Esophagus muscularis mucosa (tissue), 4 donors: ENCODE results near the gene SLIT1. TPM values are rescaled to one million over a fixed set of nuclear protein-coding genes. Genes with fewer than 3 reads are reported as not detected.

ENCODE experiments used
- DNase-seq: peaks from one replicate; pipeline ENCODE4 v3.0.0-alpha.2; 2017; ENCODE audit errors: extremely low spot score
- H3K27ac ChIP-seq, 4 donors: fragments of 200-600 bp; sonication (generic); replicated peaks in 1 of 4; 1 replicate in 3 of 4; 2 replicates in 1 of 4; pipeline ENCODE4 v1.5.1; 2016 to 2019; ENCODE audit warnings: mild to moderate bottlenecking in 1 of 4
- H3K27me3 ChIP-seq, 4 donors: fragments of 200-600 bp; sonication (generic); one replicate each; pipeline versions ENCODE4 v1.5.1 to v1.6.0; 2016 to 2019
- H3K36me3 ChIP-seq, 4 donors: fragments of 200-600 bp; sonication (generic); one replicate each; pipeline ENCODE4 v1.5.1; 2016 to 2019
- H3K4me1 ChIP-seq, 4 donors: fragments of 200-600 bp; sonication (generic); one replicate each; pipeline ENCODE4 v1.5.1; 2016 to 2019
- H3K4me3 ChIP-seq, 4 donors: fragments of 200-600 bp; sonication (generic); 1 replicate in 2 of 4; 2 replicates in 2 of 4; pipeline ENCODE4 v1.5.1; 2016 to 2019; ENCODE audit warnings: mild to moderate bottlenecking in 4 of 4, moderate library complexity in 1 of 4
- H3K9me3 ChIP-seq, 4 donors: fragments of 200-600 bp; sonication (generic); 1 replicate in 3 of 4; 2 replicates in 1 of 4; pipeline ENCODE4 v1.5.1; 2016 to 2019
- CTCF ChIP-seq, 3 experiments: fragments of 200-600 bp in 2 of 3; fragments of 450-650 bp in 1 of 3; sonication (generic) in 2 of 3; IDR thresholded peaks; one replicate each; pipeline ENCODE4 v1.5.1; 2017 to 2019; ENCODE audit warnings: antibody characterized with exemption in 3 of 3, mild to moderate bottlenecking in 2 of 3, moderate library complexity in 1 of 3
- EP300 ChIP-seq: sonication (generic); formaldehyde crosslinking; IDR thresholded peaks from one replicate; pipeline ENCODE4 v1.6.1; 2017; ENCODE audit warnings: antibody characterized with exemption
- POLR2A ChIP-seq: fragments of 450-650 bp; IDR thresholded peaks from one replicate; pipeline ENCODE4 v1.6.1; 2017; ENCODE audit warnings: antibody characterized with exemption, moderate library complexity, mild to moderate bottlenecking, low read depth
- POLR2AphosphoS5 ChIP-seq, 2 donors: sonication (generic); formaldehyde crosslinking; IDR thresholded peaks; one replicate each; pipeline ENCODE4 v1.6.1; 2017; ENCODE audit warnings: antibody characterized with exemption in 2 of 2
- WGBS: methylation state at CpG from one replicate; pipeline ENCODE4 v1.1.5; 2018; 5-methylcytosine and 5-hydroxymethylcytosine counted together
- intact Hi-C: fragments of 100-400 bp; cut with DNase I; formaldehyde crosslinking; loops from one replicate; pipeline ENCODE4 v1.15.1; 2023
- total RNA-seq, 4 donors: library from RNA; depleted of rRNA; stranded (reverse); fragments of >200 nt; gene quantifications; one replicate each; pipeline versions ENCODE4 v1.1.0 to v1.2.1, GENCODE V29; 2016

The SLIT1 gene
- total RNA-seq, 4 donors from 2014 or later = 0.13 to 0.42 (median 0.31) TPM

GRCh38 chr10:96971324-96971723 lies 214.4 kb downstream of the SLIT1 start:
- intact Hi-C loops = no loop called here

DNA sequence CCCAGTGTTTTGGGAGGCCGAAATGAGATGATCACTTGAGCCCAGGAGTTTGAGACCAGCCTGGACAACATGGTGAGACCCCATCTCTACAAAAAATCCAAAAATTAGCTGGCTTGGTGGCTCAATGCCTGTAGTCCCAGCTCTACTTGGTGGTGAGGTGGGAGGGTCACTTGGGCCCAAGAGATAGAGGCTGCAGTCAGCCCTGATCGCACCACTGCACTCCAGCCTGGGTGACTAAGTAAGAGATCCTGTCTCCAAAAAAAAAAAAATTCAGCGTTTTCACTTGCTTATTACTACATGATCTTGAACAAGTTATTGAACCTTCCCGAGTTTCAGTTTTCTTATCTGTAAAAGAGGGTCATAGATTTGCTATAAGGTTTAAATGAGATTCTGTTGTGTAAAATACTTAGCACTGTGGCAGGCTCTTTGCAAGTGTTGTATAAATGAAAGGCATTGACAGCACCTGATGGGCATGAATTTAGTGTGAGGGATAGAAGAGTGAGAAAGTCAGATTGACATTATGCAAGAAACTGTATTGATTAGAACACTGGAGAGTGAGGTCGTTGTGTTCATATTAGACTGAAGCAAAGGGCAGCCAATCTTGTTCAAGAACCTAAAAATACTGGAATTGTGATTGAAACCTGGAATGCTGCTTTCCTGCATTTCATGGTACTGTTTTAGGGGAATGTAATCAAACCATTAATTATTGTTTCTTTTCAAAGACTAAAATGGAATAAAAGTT lies 216.9 kb downstream of the SLIT1 start:
- H3K9me3 ChIP-seq = no peaks in the 10 kb centered on the region
- no peaks in the 10 kb centered on the region for H3K4me1 ChIP-seq
- H3K27me3 ChIP-seq = no peaks in the 10 kb centered on the region
- H3K27ac ChIP-seq = no peak overlapping the region
- intact Hi-C loops = no loop called here
- no peak for DNase-seq
- no peak for TF ChIP-seq CTCF (IDR thresholded peaks at IDR 0.05)
- TF ChIP-seq POLR2AphosphoS5 (IDR thresholded peaks at IDR 0.05) = no peak
- no peak for TF ChIP-seq EP300
- TF ChIP-seq POLR2A = no peak
- no peak overlapping the region for H3K4me3 ChIP-seq
- H3K36me3 ChIP-seq = no peaks in the 10 kb centered on the region
- WGBS = 98% methylated on average over 5 of the region's 5 CpGs

More at GRCh38 chr10:96971324-96971723, 214.4 kb downstream of the SLIT1 start:
- no peak for DNase-seq
- H3K4me1 ChIP-seq = no peaks in the 10 kb centered on the region
- H3K27ac ChIP-seq = no peak overlapping the region
- TF ChIP-seq EP300 = no peak
- TF ChIP-seq CTCF (IDR thresholded peaks at IDR 0.05) = no peak
- no peak for TF ChIP-seq POLR2AphosphoS5 (IDR thresholded peaks at IDR 0.05)
- no peak for TF ChIP-seq POLR2A
- no peaks in the 10 kb centered on the region for H3K9me3 ChIP-seq
- 94% methylated on average over 2 of the region's 2 CpGs for whole genome bisulfite sequencing
- no peak overlapping the region for H3K4me3 ChIP-seq
- no peaks in the 10 kb centered on the region for H3K27me3 ChIP-seq
- H3K36me3 ChIP-seq = no peaks in the 10 kb centered on the region

- intact Hi-C loops = no loop called here
- DNase-seq = no peak
These were observed 217.9 kb downstream of the SLIT1 start for GRCh38 chr10:96967847-96968246.

DNA sequence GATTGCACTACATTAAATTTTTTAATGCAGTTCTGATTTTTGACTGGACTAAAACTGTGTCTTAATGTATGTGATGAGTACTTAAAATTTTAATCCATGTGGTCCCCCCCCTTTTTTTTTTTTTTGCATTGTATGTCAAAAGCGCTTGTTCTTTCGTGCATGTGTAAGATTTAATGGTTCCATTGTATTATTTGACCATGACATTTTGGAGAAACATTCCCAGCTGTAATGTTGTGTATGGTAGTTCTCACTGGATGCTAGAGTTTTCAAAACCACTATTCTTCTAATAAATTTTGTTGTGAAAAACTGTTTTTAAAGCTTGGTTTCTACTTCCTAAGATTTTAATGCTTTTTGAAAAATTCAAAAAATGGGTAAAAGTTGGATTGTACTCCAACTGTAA lies 221.6 kb downstream of the SLIT1 start:
- no peaks in the 10 kb centered on the region for H3K36me3 ChIP-seq
- no peak for DNase-seq
- H3K9me3 ChIP-seq = no peaks in the 10 kb centered on the region
- intact Hi-C loops = no loop called here
- 89% methylated on average over 2 of the region's 2 CpGs for WGBS
- H3K27me3 ChIP-seq = no peaks in the 10 kb centered on the region
- H3K4me3 ChIP-seq = no peak overlapping the region
- H3K27ac ChIP-seq = no peak overlapping the region
- TF ChIP-seq POLR2AphosphoS5 (IDR thresholded peaks at IDR 0.05) (no peak), CTCF (IDR thresholded peaks at IDR 0.05) (no peak), POLR2A (no peak), EP300 (no peak)
- H3K4me1 ChIP-seq = peaks cover 0 to 26% (median 3%) of the 10 kb centered on the region in 4 donors

More at GRCh38 chr10:96967847-96968246, 217.9 kb downstream of the SLIT1 start:
- Histone ChIP-seq H3K4me3 (no peak overlapping the region), H3K27me3 (no peaks in the 10 kb centered on the region), H3K27ac (no peak overlapping the region), H3K9me3 (no peaks in the 10 kb centered on the region), H3K36me3 (no peaks in the 10 kb centered on the region), H3K4me1 (peaks cover 0 to 8% (median 2%) of the 10 kb centered on the region in 4 donors)
- TF ChIP-seq CTCF (IDR thresholded peaks at IDR 0.05) (no peak), POLR2A (no peak), EP300 (no peak), POLR2AphosphoS5 (IDR thresholded peaks at IDR 0.05) (no peak)

GRCh38 chr10:96960872-96961271 lies 224.9 kb downstream of the SLIT1 start:
- Histone ChIP-seq H3K9me3 (no peaks in the 10 kb centered on the region), H3K27ac (no peak overlapping the region), H3K4me1 (peaks cover 0 to 26% (median 3%) of the 10 kb centered on the region in 4 donors), H3K36me3 (peaks cover 2 to 23% (median 6%) of the 10 kb centered on the region in 4 donors), H3K27me3 (no peaks in the 10 kb centered on the region), H3K4me3 (no peak overlapping the region)
- no peak for DNase-seq
- intact Hi-C loops = no loop called here
- TF ChIP-seq POLR2A (no peak), CTCF (IDR thresholded peaks at IDR 0.05) (no peak), EP300 (no peak), POLR2AphosphoS5 (IDR thresholded peaks at IDR 0.05) (no peak)
- WGBS = 89% methylated on average over 2 of the region's 2 CpGs
